EH (cell line): Measurements from ENCODE around the gene SRRM3.
"Not testable (repeated sequence)": the region's sequence is repeated elsewhere in the genome, so short reads cannot be mapped to it uniquely, and the experiment has no call there.

ENCODE experiments used
- DNase-seq: peaks from one replicate; pipeline ENCODE4 v3.0.0-alpha.2; 2015; ENCODE audit warnings: low read depth

Gene SRRM3

GRCh38 chr7:76291351-76292212, 89.9 kb downstream of the SRRM3 start:
- DNase-seq: peak; percentile 99

DNA sequence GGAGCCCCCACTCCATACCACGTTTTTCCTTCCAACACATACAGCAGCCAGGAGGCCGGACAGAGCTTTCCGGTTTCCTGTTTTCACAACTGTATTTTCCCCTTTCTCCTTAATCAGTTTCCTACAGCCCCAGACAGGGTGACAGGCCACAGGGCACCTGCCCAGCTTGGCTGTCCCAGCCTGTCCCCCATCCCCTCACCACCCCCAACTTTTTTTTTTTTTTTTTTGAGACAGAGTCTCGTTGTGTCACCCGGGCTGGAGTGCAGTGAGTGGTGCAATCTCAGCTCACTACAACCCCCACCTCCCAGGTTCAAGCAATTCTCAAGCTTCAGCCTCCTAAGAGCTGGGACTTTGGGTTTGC, 90.5 kb downstream of the SRRM3 start:
- DNase-seq: peak; percentile 47

- DNase-seq: not testable (repeated sequence)
These were observed 91.2 kb downstream of the SRRM3 start for GRCh38 chr7:76292911-76293310.

- no peak for DNase-seq
These were observed 91.8 kb downstream of the SRRM3 start for GRCh38 chr7:76293407-76293901.

- DNase-seq: peak; percentile 98
These were observed 92.8 kb downstream of the SRRM3 start for GRCh38 chr7:76294344-76295024.

- peak; percentile 87 for DNase-seq
These were observed 95.3 kb downstream of the SRRM3 start for GRCh38 chr7:76296743-76297740.

DNA sequence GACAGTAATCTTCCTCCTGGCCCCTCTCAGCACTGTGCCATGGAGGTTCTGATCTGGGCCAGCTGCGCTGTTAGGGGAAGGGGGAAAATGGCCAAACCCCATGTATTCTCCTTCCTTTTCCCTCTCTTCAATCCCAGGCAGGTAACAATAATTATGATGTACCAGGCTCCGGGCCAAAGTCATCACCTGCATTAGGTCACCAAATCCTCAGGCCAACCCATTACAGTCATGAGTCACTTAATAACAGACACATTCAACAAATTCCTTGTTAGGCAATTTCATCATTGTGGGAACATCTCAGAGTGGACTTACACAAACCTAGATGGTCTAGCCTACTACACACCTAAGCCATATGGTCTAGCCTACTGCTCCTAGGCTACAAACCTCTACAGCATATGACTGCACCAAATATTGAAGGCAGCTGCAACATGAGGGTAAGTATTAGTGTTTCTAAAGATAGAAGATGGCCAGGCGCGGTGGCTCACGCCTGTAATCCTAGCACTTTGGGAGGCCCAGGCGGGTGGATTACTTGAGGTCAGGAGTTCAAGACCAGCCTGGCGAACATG, 98.6 kb downstream of the SRRM3 start:
- DNase-seq: peak; percentile 81

GRCh38 chr7:76301000-76301399, 99.3 kb downstream of the SRRM3 start:
- DNase-seq: no peak

DNA sequence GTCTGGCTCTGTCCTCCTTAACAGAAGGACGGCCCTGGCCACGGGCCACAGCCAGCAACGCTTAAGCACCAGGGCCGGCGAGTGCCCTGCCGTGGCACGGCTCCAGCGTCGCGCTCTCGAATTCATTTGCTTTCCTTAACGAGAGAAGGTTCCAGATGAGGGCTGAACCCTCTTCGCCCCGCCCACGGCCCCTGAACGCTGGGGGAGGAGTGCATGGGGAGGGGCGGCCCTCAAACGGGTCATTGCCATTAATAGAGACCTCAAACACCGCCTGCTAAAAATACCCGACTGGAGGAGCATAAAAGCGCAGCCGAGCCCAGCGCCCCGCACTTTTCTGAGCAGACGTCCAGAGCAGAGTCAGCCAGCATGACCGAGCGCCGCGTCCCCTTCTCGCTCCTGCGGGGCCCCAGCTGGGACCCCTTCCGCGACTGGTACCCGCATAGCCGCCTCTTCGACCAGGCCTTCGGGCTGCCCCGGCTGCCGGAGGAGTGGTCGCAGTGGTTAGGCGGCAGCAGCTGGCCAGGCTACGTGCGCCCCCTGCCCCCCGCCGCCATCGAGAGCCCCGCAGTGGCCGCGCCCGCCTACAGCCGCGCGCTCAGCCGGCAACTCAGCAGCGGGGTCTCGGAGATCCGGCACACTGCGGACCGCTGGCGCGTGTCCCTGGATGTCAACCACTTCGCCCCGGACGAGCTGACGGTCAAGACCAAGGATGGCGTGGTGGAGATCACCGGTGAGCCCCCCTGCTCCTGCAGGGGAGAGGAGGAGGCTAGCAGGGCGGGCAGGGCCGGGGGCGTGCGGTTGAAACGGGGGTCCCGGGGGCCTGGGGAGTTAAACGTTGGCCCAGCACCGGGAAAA, 100.9 kb downstream of the SRRM3 start, which contains the start of gene HSPB1:
Gene HSPB1, plus strand, starts transcription at position 327 of the 855 bp plus-strand sequence. Its CDS starts 40 bp downstream, at position 367.
- peak; percentile 97 for DNase-seq

- DNase-seq: peak; percentile 92
These were observed 101.8 kb downstream of the SRRM3 start for GRCh38 chr7:76303202-76304147.

GRCh38 chr7:76304888-76305375, 103.2 kb downstream of the SRRM3 start:
- DNase-seq: no peak

DNA sequence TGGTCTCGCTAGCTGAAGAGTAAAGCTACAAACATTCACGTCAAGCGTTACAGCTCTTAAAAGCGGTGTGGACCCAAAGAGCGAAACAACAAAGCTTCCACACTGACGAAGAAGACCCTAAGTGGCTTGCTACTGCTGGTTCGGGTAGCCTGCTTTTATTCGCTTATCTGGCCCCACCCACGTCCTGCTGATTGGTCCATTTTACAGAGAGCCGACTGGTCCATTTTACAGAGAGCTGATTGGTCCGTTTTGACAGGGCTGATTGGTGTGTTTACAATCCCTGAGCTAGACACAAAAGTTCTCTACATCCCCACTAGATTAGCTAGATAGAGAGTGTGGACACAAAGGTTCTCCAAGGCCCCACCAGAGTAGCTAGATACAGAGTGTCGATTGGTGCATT, 107.2 kb downstream of the SRRM3 start:
- DNase-seq: not testable (repeated sequence)

DNA sequence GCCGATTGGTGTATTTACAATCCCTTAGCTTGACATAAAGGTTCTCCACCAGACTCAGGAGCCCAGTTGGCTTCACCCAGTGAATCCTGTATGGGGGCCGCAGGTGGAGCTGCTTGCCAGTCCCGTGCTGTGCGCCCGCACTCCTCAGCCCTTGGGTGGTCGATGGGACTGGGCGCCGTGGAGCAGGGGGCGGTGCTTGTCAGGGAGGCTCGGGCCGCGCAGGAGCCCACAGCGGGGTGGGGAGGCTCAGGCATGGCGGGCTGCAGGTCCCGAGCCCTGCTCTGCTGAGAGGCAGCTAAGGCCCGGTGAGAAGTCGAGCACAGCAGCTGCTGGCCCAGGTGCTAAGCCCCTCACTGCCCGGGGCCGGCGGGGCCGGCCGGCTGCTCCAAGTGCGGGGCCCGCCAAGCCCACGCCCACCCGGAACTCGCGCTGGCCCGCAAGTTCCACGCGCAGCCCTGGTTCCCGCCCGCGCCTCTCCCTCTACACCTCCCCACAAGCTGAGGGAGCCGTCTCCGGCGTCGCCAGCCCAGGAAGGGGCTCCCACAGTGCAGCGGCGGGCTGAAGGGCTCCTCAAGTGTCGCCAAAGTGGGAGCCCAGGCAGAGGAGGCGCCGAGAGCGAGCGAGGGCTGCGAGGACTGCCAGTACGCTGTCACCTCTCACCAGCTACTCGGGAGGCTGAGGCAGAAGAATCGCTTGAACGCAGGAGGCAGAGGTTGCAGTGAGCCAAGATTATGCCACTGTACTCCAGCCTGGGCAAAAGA, 107.8 kb downstream of the SRRM3 start:
- DNase-seq: not testable (repeated sequence)

DNA sequence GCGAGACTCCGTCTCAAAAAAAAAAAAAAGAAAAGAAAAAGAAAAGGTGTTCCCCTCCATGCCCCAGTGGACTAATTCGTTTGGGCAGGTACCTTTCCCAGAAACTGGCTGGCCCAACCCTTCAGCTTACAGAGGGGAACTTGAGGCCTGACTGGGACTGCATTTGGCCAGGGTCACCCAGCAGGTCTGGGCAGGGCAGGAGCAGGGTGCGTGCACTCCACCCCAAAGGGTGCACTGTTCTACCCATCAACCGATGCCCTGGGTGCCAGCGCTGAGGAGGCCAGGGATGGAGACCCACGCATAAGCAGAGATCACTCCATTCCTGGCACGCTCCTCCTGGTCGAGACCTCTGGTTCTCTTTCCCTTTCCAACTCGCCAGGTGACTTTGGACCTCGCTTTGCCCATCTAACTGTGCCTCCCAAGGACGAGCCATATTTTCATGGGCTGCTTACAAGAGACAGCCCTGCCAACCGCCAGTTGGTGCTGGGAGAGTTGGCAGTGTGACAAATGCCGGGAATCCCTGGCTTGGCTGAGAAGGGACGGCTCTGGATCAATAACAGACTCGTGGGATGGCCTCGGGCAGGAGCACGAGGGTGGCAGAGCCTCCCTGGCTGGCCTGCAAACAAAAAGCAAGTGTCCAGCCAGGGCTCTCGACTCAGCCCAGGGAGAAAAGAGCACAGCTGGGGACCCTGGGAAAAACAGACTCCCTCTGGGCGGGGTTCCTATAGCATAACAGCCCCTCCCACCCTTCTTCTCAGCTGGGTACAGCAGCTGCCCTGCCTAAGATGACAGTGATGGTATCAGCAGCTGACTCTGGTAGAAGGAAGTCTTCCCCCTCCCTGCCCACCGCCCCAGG, 108.6 kb downstream of the SRRM3 start:
- DNase-seq: no peak

GRCh38 chr7:76311838-76312237, 110.1 kb downstream of the SRRM3 start:
- DNase-seq: not testable (repeated sequence)

GRCh38 chr7:76314042-76314721, 112.5 kb downstream of the SRRM3 start:
- DNase-seq: peak; percentile 92

DNA sequence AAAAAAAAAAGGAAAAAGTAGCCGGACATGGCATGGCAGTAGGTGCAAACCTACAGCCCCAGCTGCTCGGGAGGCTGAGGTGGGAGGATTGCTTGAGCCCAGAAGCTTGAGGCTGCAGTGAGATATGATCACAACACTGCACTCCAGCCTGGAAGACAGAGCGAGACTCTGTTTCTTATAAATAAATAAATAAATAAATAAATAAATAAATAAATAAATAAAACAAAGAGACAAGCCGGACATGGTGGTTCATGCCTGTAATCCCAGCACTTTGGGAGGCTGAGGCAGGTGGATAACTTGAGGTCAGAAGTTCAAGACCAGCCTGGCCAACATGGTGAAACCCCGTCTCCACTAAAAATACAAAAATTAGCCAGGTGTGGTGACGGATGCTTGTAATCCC, 113.0 kb downstream of the SRRM3 start:
- DNase-seq: not testable (repeated sequence)
